Measurements from ENCODE around the gene CCDC85B. TPM values are rescaled to one million over a fixed set of nuclear protein-coding genes. Genes with fewer than 3 reads are reported as not detected.

Gene CCDC85B
- total RNA-seq, 2 experiments from 2014 or later, result 77.7 to 81.8 TPM

DNA sequence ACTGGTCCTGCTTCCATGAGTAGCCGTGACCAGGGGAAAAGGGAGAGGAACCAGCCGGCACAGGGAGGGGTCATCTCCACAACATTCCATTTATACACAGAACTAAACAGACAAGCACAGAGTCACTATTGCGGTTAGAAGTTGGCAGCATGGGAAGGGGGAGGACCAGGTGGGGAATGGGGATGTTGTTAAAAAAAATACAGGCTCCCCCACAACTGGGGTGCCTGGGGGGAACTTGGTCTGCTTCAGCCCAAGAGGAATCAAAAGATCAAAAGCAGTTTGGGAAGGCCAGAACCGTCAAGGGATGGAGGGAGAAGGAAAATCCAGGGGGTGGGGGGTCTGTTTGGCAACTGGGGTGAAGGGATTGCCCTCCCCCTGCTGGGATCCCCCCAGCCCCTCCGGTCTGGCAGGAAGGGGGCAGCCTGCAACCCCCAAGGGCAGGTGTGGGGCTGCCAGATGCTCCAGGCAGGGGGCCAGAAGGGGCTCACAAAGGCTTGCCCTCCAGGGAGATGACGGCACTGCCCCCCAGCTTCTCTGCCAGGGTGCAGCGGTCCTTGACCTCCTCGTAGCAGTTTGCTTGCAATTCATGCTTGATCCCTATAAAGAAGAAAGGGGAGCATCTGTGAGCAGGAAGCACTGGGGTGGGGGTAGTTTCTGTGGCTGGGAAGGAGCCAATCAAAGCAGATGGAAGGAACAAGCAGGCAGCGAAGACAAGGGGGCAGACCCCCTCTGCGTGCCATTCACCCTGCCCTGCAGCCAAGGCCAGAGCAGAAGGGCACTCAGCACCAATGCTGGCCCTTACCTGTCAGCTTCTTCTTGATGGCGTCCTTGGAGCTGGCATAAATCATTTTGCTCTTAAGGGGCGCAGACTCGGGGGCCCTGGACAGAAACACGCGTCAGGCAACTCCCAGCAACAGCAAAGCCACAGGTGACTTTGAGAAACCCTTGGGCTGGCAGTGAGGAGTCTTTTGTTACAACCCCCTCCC lies 35.3 kb upstream of the CCDC85B start:
- ChIA-PET POLR2A (no interaction called here), CTCF (no interaction called here)

- ChIA-PET CTCF (interaction anchor here (8.1 kb wide), 1 partner anchor 32 kb away, joined by 163 read pairs; the partner anchor contains the start of genes CCDC85B and FIBP), POLR2A (interaction anchor here (0.6 kb wide), 1 partner anchor 277 kb away, joined by 4 read pairs; no protein-coding TSS in a partner anchor)
Measured at GRCh38 chr11:65855927-65856363, 34.5 kb upstream of the CCDC85B start.

GRCh38 chr11:65856689-65857499 lies 33.6 kb upstream of the CCDC85B start:
- POLR2A ChIA-PET, result interaction anchor here (3.0 kb wide), 1 partner anchor 17 kb away, joined by 15 read pairs; no protein-coding TSS in a partner anchor
- CTCF ChIA-PET, result interaction anchor here (8.1 kb wide), 1 partner anchor 31 kb away, joined by 163 read pairs; the partner anchor contains the start of genes CCDC85B and FIBP

GRCh38 chr11:65857500-65857852 lies 33.0 kb upstream of the CCDC85B start:
- POLR2A ChIA-PET, result interaction anchor here (1.0 to 3.0 kb wide), 4 partner anchors 14 to 43 kb away, joined by 4 to 44 read pairs (median 17); partner anchors contain the start of genes CCDC85B, FIBP and FOSL1
- CTCF ChIA-PET, result interaction anchor here (8.1 kb wide), 1 partner anchor 30 kb away, joined by 163 read pairs; the partner anchor contains the start of genes CCDC85B and FIBP

GRCh38 chr11:65857853-65858680 lies 32.4 kb upstream of the CCDC85B start, which contains the start of gene CFL1:
Gene CFL1 (minus strand): TSS chr11:65858180. CDS start chr11:65858099, 81 bp downstream.
- CTCF ChIA-PET, result interaction anchor here (0.6 to 8.1 kb wide), 6 partner anchors 13 to 528 kb away, joined by 3 to 163 read pairs (median 6); partner anchors contain the start of genes BANF1, CCDC85B, EIF1AD and FIBP
- POLR2A ChIA-PET, result interaction anchor here (0.5 to 3.0 kb wide), 9 partner anchors 14 to 153 kb away, joined by 3 to 44 read pairs (median 4); partner anchors contain the start of genes CCDC85B, FIBP and FOSL1

DNA sequence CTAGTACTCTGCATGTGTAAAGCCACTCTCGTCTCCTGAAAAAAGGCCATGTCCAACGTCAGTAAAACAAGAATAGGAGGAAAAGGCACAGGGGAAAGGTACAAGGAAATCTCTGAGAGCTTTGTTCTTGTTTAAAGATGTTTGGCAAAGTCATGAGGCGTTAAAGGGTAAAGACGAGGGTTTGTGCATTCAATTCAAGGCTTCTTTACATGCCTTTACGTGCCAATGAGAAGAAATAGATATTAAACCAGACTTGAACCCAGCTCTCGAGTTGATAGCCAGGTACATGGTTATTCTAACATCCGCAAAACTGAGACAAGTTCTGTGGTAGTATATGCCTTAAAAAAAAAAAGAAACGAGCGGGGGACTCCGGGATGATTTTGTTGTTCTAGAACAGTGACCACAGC lies 31.8 kb upstream of the CCDC85B start:
- ChIA-PET CTCF (interaction anchor here (0.6 to 8.1 kb wide), 7 partner anchors 13 to 528 kb away, joined by 3 to 163 read pairs (median 7); partner anchors contain the start of genes BANF1, CCDC85B, EIF1AD and FIBP), POLR2A (interaction anchor here (0.5 to 3.0 kb wide), 10 partner anchors 13 to 153 kb away, joined by 3 to 44 read pairs (median 4); partner anchors contain the start of genes CCDC85B, FIBP, FOSL1 and KAT5)

DNA sequence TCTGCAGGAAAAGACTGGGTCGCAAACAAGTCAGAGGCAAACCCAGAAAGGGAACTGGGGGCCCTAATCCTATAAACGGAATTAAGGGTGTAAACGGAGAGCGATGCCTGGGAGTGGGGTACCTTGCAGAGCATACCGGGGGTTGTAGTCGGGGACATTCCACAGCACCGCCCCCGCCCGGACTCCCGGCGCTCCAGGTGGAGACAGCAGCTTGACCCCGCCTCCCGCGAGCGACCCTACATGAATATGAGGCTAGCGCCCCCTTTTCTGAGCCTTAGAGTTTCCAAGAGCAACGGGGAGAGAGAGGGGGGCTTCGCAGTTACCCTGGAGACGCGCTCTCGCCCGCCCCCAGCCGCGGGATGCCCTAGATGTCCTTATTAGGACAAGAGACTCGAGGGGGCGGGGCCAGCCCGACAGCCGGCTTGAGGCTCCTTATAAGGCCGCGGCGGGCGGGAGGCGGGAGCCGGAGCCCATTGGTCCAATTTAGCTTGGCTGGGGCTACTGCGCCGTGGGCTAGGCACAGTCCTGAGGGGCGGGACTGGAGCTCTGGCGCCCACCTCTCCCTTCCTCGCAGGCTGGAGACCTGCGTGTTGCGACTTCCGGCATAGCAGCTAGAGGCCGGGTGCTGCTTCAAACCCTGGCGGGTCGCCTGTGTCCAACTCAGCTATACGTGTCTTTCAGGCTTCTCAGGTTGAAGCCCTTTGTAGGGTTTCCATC lies 31.2 kb upstream of the CCDC85B start:
- POLR2A ChIA-PET, result interaction anchor here (0.6 to 3.0 kb wide), 15 partner anchors 10 to 1076 kb away, joined by 3 to 44 read pairs (median 5); partner anchors contain the start of genes CCDC85B, FAM89B, FIBP and FOSL1
- CTCF ChIA-PET, result interaction anchor here (0.6 to 8.1 kb wide), 20 partner anchors 11 to 845 kb away, joined by 3 to 163 read pairs (median 4); partner anchors contain the start of genes BANF1, CCDC85B, EIF1AD and FIBP

DNA sequence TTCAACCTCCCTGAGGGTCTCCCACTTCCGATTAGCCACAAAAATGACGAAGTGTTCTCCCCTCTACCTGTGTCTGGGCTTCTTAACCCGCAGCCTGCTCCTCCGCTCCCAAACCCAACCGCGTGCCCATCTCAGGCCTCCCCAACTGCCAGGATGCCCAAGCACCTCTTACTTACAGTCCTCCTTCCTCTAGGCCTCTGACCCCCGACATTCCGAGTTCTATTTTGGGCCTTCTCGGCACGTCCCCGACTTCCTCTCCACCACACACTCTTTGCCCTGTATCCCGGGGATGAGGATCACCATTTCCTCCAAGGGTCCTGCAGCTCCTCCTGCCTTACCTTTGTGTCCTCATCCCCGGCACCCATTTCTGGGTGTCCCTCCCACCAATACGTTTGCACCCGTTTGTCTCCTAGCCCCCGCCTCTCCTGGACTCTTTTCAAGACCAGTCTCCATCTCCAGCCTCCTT lies 30.6 kb upstream of the CCDC85B start:
- ChIA-PET CTCF (interaction anchor here (0.6 to 8.1 kb wide), 22 partner anchors 11 to 846 kb away, joined by 3 to 163 read pairs (median 4); partner anchors contain the start of genes BANF1, CCDC85B, EIF1AD and FIBP), POLR2A (interaction anchor here (0.6 to 3.0 kb wide), 16 partner anchors 9 to 1076 kb away, joined by 3 to 44 read pairs (median 5); partner anchors contain the start of genes CCDC85B, FAM89B, FIBP and FOSL1)

DNA sequence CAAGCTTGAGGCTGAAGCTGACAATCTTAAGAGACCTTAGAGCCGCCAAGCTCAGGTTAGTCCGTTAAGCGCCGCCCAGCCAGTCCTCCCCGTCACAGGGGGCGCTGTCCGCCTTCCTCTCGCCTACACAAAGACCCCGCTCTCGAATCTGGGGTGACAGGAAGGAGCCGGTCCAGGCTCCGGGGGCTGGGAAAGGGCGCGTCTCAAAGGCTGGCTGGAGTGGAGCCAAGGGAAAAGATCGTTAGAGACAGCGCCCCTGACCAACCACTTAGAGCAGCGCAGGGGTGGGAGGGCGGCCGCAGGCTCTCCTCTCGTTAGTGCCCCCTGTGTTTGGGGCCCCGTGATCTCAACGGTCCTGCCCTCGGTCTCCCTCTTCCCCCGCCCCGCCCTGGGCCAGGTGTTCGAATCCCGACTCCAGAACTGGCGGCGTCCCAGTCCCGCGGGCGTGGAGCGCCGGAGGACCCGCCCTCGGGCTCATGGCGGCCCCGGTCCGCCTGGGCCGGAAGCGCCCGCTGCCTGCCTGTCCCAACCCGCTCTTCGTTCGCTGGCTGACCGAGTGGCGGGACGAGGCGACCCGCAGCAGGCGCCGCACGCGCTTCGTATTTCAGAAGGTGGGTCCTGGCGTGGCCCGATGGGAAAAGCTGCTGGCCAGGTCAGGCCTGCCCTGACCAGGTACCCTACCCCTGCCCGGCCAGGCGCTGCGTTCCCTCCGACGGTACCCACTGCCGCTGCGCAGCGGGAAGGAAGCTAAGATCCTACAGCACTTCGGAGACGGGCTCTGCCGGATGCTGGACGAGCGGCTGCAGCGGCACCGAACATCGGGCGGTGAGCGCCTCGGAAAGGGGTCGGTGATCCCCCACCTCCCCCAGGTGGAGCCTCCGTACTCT lies 30.0 kb upstream of the CCDC85B start, which contains the start of gene MUS81:
MUS81 (plus strand) TSS at position 156 of the 887 bp plus-strand sequence; CDS start at position 477, 321 bp downstream.
- POLR2A ChIA-PET, result interaction anchor here (0.6 to 3.0 kb wide), 20 partner anchors 8 to 336 kb away, joined by 3 to 44 read pairs (median 5); partner anchors contain the start of genes CCDC85B, FAM89B, FIBP and FOSL1
- CTCF ChIA-PET, result interaction anchor here (1.0 to 8.1 kb wide), 20 partner anchors 10 to 247 kb away, joined by 3 to 163 read pairs (median 4); partner anchors contain the start of genes CCDC85B and FIBP

GRCh38 chr11:65861165-65861505 lies 29.3 kb upstream of the CCDC85B start:
- POLR2A ChIA-PET, result interaction anchor here (0.6 to 2.3 kb wide), 8 partner anchors 8 to 336 kb away, joined by 3 to 18 read pairs (median 3); partner anchors contain the start of genes FIBP, PCNX3 and SCYL1
- CTCF ChIA-PET, result interaction anchor here (1.2 to 8.1 kb wide), 5 partner anchors 10 to 81 kb away, joined by 3 to 163 read pairs (median 27); partner anchors contain the start of genes CCDC85B and FIBP

GRCh38 chr11:65861533-65862183 lies 28.8 kb upstream of the CCDC85B start:
- CTCF ChIA-PET, result interaction anchor here (1.2 to 8.1 kb wide), 4 partner anchors 9 to 26 kb away, joined by 3 to 163 read pairs (median 36); partner anchors contain the start of genes CCDC85B and FIBP
- POLR2A ChIA-PET, result interaction anchor here (0.5 to 2.3 kb wide), 8 partner anchors 8 to 337 kb away, joined by 3 to 18 read pairs (median 3); partner anchors contain the start of genes FIBP, PCNX3 and SCYL1

DNA sequence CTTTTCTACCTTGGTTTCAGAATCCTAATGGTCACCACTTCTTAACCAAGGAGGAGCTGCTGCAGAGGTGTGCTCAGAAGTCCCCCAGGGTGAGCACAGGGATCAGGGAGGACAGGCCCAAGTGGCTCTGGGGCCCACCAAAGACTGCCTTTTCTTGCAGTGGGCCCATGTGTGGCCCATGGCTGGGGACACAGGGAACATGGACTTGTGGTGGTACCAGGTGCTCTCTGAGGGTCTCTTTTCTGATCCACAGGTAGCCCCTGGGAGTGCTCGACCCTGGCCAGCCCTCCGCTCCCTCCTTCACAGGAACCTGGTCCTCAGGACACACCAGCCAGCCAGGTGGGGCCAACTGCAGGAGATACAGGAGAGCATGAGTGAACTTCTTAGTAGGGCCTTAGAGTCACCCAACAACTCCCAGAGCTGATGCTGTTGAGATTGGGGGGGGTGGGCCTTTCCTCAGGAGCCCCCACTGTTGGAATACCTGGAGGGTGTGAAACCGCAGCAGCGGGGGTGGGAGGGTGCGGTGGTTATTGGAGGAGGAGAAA lies 28.2 kb upstream of the CCDC85B start:
- CTCF ChIA-PET, result interaction anchor here (3.6 to 8.1 kb wide), 3 partner anchors 8 to 25 kb away, joined by 27 to 163 read pairs (median 44); partner anchors contain the start of genes CCDC85B and FIBP
- POLR2A ChIA-PET, result interaction anchor here (0.9 kb wide), 2 partner anchors 9 to 31 kb away, joined by 3 read pairs; no protein-coding TSS in a partner anchor

DNA sequence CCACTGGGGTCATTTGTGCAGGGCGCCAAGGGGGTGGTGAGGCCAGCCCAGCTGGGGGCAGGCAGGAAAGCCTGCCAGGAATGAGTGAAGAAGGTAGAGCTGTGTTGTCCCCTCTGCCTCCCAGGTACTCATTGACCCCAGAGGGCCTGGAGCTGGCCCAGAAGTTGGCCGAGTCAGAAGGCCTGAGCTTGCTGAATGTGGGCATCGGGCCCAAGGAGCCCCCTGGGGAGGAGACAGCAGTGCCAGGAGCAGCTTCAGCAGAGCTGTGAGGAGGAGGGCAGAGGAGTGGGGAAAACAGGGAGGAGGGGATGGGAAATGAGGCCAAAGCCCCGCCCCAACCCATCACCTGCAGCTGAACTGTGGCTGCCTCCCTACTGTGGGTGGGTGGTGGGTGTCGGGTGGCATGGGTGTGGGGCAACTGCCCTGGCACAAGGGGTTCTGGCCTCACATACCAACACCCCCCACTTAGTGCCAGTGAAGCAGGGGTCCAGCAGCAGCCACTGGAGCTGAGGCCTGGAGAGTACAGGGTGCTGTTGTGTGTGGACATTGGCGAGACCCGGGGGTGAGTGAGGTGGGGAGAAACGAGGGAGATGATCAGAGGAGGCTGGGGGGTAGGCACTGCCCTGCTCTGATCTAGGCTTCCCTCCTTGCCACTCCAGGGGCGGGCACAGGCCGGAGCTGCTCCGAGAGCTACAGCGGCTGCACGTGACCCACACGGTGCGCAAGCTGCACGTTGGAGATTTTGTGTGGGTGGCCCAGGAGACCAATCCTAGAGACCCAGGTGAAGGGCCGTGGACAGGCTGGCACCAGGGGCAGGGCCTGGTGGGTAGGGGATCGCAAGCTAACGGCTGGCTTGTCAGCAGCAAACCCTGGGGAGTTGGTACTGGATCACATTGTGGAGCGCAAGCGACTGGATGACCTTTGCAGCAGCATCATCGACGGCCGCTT lies 27.3 kb upstream of the CCDC85B start:
- ChIA-PET CTCF (interaction anchor here (4.8 to 8.1 kb wide), 2 partner anchors 11 to 24 kb away, joined by 27 to 163 read pairs; partner anchors contain the start of genes CCDC85B and FIBP), POLR2A (interaction anchor here (0.9 kb wide), 1 partner anchor 30 kb away, joined by 3 read pairs; no protein-coding TSS in a partner anchor)
